Uterus (tissue), 4 donors: ENCODE results near the gene TLE2. TPM values are rescaled to one million over a fixed set of nuclear protein-coding genes. Genes with fewer than 3 reads are reported as not detected.

ENCODE experiments used
- DNase-seq, 2 donors: peaks; one replicate each; pipeline ENCODE4 v3.0.0-alpha.2; 2019 to 2020
- H3K27ac ChIP-seq, 2 donors: fragments of 200-600 bp; sonication (generic); 1 replicate in 1 of 2; 2 replicates in 1 of 2; pipeline ENCODE4 v1.5.1; 2016 to 2018
- H3K27me3 ChIP-seq, 2 donors: fragments of 200-600 bp; sonication (generic); one replicate each; pipeline ENCODE4 v1.5.1; 2018 to 2019; ENCODE audit warnings: control low read depth in 1 of 2
- H3K36me3 ChIP-seq, 2 donors: fragments of 200-600 bp; sonication (generic); one replicate each; pipeline ENCODE4 v1.5.1; 2019; ENCODE audit warnings: control low read depth in 1 of 2
- H3K4me1 ChIP-seq, 2 donors: fragments of 200-600 bp; sonication (generic); one replicate each; pipeline ENCODE4 v1.5.1; 2018 to 2019; ENCODE audit warnings: control low read depth in 1 of 2
- H3K4me3 ChIP-seq, 2 donors: fragments of 200-600 bp; sonication (generic); 1 replicate in 1 of 2; 2 replicates in 1 of 2; pipeline ENCODE4 v1.5.1; 2018 to 2019; ENCODE audit warnings: mild to moderate bottlenecking in 1 of 2
- H3K9me3 ChIP-seq, 2 donors: fragments of 200-600 bp; sonication (generic); one replicate each; pipeline ENCODE4 v1.5.1; 2019; ENCODE audit warnings: control low read depth in 1 of 2
- POLR2A ChIP-seq, 2 donors: fragments of 450-650 bp; IDR thresholded peaks; one replicate each; pipeline ENCODE4 v1.6.1; 2016; ENCODE audit warnings: antibody characterized with exemption in 2 of 2, mild to moderate bottlenecking in 1 of 2, moderate library complexity in 1 of 2
- intact Hi-C: fragments of 100-400 bp; cut with DNase I; formaldehyde crosslinking; loops from one replicate; pipeline ENCODE4 v1.15.1; 2023; ENCODE audit warnings: low total_unique reads
- total RNA-seq, 4 donors: library from RNA; depleted of rRNA in 3 of 4; stranded (reverse); fragments of >200 nt in 3 of 4; gene quantifications; one replicate each; pipeline versions ENCODE4 v1.1.0 to v1.2.4, GENCODE V29; 2014 to 2023
- TF ChIP-seq, protein P1 (sequence below), 4 experiments: fragments of 200-600 bp in 2 of 4; fragments of 450-650 bp in 2 of 4; sonication (generic) in 2 of 4; IDR thresholded peaks; one replicate each; pipeline ENCODE4 v1.5.1; 2016 to 2019; ENCODE audit warnings: antibody characterized with exemption in 4 of 4, mild to moderate bottlenecking in 2 of 4, moderate library complexity in 1 of 4
- donor health status: DM: yes; HTN: yes; CAD: no.

The TLE2 gene
- total RNA-seq, 4 donors from 2014 or later, result 24.9 to 102 (median 62.3) TPM

DNA sequence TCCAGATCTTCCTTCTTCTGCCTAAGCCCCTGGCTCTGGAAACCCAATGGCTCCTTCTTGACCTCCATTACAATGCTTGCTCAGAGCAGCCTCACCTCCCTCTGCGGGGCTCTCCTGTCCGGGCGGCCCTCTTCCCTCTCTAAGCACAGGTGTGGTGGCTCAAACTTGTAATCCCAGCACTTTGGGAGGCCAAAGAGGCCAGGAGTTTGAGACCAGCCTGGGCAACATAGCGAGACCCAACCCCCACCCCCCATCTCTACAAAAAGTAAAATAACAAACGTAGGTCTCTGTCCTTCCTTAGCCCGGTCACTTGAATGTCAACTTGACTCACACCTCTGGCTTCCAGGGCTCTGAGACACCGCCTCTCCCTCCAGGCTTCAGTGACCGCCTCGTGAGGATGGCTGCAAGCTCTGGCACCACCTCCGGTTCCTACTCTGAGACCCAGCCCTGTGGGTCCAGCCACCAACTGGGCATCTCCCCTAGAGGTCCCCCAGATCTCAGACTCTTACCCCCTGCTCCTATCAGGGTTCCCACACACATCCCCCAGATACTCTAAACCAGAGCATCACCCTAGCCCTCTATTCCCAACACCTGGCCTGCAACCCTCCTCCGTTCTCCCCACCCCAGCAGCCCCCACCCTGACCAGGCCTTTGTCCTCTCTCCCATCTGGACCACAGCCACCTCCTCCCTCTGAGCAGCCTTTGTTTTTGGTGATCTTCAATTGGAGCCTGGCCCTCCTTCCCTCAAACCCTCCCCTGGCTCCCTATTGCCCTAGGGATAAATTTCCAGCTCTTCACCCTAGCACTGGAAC, 4.7 kb upstream of the TLE2 start:
- peaks cover 0 to 8% of the 10 kb centered on the region in 2 donors for H3K4me1 ChIP-seq
- TF ChIP-seq POLR2A (IDR thresholded peaks at IDR 0.05), result no peak
- H3K4me3 ChIP-seq, result no peak overlapping the region
- DNase-seq, result no peak
- no peaks in the 10 kb centered on the region for H3K9me3 ChIP-seq
- H3K27ac ChIP-seq, result peak overlapping the region; percentile 71 to 96
- intact Hi-C loops, result loop anchor here (5.0 kb wide), 1 partner anchor 56 kb away; the partner anchor contains the start of gene TLE6
- no peaks in the 10 kb centered on the region for H3K36me3 ChIP-seq
- no peaks in the 10 kb centered on the region for H3K27me3 ChIP-seq

DNA sequence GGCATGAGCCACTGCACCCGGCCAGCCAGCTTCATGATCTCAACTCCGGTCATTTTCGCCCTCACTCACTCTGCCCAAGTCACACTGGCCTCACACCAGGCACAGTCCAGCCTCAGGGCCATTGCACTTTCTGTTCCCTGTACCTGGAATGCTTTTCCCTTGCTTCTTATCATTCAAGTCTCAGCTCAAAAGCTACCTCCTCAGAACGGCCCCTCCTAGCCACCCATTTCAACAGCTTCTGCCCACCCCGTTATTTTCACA, 2.5 kb upstream of the TLE2 start:
- H3K27me3 ChIP-seq, result no peaks in the 10 kb centered on the region
- H3K4me3 ChIP-seq, result no peak overlapping the region
- DNase-seq, result no peak
- H3K4me1 ChIP-seq, result peaks cover 0 to 16% of the 10 kb centered on the region in 2 donors
- no peaks in the 10 kb centered on the region for H3K36me3 ChIP-seq
- H3K9me3 ChIP-seq, result no peaks in the 10 kb centered on the region
- H3K27ac ChIP-seq, result no peak overlapping the region
- intact Hi-C loops, result loop anchor here (5.0 kb wide), 1 partner anchor 54 kb away; the partner anchor contains the start of gene TLE6
- TF ChIP-seq, protein P1, sequence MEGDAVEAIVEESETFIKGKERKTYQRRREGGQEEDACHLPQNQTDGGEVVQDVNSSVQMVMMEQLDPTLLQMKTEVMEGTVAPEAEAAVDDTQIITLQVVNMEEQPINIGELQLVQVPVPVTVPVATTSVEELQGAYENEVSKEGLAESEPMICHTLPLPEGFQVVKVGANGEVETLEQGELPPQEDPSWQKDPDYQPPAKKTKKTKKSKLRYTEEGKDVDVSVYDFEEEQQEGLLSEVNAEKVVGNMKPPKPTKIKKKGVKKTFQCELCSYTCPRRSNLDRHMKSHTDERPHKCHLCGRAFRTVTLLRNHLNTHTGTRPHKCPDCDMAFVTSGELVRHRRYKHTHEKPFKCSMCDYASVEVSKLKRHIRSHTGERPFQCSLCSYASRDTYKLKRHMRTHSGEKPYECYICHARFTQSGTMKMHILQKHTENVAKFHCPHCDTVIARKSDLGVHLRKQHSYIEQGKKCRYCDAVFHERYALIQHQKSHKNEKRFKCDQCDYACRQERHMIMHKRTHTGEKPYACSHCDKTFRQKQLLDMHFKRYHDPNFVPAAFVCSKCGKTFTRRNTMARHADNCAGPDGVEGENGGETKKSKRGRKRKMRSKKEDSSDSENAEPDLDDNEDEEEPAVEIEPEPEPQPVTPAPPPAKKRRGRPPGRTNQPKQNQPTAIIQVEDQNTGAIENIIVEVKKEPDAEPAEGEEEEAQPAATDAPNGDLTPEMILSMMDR (IDR thresholded peaks at IDR 0.05), result no peak
- TF ChIP-seq POLR2A (IDR thresholded peaks at IDR 0.05), result no peak

DNA sequence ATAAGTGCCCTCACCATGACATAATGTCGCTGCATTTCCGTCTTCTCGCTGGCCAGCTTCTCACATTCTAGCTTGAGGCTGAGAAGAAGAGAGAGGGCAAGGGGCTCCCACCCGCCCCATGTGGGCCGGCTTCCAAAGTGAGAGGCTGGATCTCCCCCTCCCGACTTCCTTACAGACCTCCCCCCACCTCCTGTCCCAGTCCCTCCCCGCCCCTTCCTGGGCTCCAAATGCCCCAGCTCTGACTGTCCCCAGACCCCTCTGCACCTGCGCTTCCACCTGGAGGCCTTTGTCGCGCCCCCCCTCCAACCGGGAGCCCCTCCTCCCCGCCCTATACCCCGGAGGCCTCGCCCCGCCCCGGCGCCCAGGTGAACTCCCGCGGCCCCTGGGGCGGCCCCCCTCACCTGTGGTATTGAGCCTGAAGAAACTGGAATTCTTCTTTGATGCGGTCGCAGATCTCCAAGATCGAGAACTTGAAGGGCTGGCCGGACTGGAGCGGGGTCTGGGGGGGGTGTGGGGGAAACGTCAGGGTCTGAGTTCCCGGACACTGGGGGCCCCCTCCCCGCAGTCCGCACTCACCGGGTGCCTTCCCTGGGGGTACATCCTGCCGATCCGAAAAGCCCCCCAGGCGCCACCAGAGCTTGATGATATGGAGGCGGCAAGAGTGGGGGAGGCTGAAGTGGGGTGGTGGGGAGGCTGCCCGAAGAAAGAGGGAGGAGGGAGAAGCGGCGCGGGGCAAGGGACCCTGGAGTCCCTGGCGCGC, 595 bp downstream of the TLE2 start:
- peak overlapping the region; percentile 52 to 86 for H3K4me3 ChIP-seq
- no peaks in the 10 kb centered on the region for H3K27me3 ChIP-seq
- no peaks in the 10 kb centered on the region for H3K9me3 ChIP-seq
- no peaks in the 10 kb centered on the region for H3K36me3 ChIP-seq
- peak in 1 of 2 donors; percentile 39 for DNase-seq
- no peak for TF ChIP-seq POLR2A (IDR thresholded peaks at IDR 0.05)
- TF ChIP-seq, protein P1 (IDR thresholded peaks at IDR 0.05), result no peak
- intact Hi-C loops, result no loop called here
- H3K4me1 ChIP-seq, result peaks cover 0 to 7% of the 10 kb centered on the region in 2 donors
- peak overlapping the region; percentile 70 to 80 for H3K27ac ChIP-seq

DNA sequence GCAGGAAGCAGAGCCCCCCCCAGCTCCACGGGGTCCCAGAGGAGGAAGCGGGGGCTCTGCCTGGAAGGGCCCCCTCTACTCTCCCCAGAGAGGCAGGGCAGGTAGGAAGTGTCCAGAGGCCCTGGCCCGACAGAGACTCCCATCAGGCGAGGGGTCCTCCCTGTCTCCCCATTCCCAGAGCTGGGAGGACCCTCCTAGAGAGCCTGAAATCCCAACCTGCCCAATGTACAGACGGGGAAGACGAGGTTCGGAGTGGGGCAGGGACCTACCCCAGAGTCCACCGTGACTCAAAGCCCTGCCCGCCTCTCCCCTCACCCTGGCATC, 1.1 kb downstream of the TLE2 start:
- Histone ChIP-seq H3K9me3 (no peaks in the 10 kb centered on the region), H3K36me3 (no peaks in the 10 kb centered on the region), H3K4me1 (peaks cover 0 to 7% of the 10 kb centered on the region in 2 donors), H3K4me3 (peak overlapping the region; percentile 52 to 86), H3K27ac (peak overlapping the region; percentile 70 to 80), H3K27me3 (no peaks in the 10 kb centered on the region)
- no peak for DNase-seq
- TF ChIP-seq, protein P1 (IDR thresholded peaks at IDR 0.05), result no peak
- intact Hi-C loops, result no loop called here

DNA sequence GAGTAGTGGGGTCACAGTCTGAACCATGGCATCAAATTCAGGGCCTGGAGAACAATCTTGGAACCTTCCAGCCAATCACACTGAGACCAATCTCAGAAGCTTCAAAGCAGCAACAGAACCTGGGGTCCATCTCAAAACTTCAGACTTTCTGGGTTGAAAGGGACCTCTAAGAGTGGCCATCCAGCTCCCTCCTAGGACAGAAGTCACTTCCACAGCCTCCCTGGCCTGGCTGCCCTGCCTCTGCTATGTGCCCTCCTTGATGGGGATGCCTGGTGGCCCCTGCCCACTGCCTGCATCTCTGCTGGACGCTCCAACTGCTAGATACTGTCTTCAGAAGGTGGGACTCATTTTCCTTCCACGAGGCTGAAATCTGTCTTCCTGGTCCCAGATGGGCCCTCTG, 1.8 kb downstream of the TLE2 start:
- peak overlapping the region in 1 of 2 donors; percentile 80 for H3K27ac ChIP-seq
- no peaks in the 10 kb centered on the region for H3K36me3 ChIP-seq
- no peak for DNase-seq
- TF ChIP-seq, protein P1 (IDR thresholded peaks at IDR 0.05), result no peak
- TF ChIP-seq POLR2A (IDR thresholded peaks at IDR 0.05), result no peak
- no peaks in the 10 kb centered on the region for H3K27me3 ChIP-seq
- H3K4me3 ChIP-seq, result no peak overlapping the region
- H3K4me1 ChIP-seq, result peaks cover 0 to 7% of the 10 kb centered on the region in 2 donors
- H3K9me3 ChIP-seq, result no peaks in the 10 kb centered on the region
- intact Hi-C loops, result no loop called here
